ENCODE data around the gene MRPL38. TPM values are rescaled to one million over a fixed set of nuclear protein-coding genes. Genes with fewer than 3 reads are reported as not detected.

The MRPL38 gene
- total RNA-seq, 1 experiment from 2014 or later: 108 TPM

DNA sequence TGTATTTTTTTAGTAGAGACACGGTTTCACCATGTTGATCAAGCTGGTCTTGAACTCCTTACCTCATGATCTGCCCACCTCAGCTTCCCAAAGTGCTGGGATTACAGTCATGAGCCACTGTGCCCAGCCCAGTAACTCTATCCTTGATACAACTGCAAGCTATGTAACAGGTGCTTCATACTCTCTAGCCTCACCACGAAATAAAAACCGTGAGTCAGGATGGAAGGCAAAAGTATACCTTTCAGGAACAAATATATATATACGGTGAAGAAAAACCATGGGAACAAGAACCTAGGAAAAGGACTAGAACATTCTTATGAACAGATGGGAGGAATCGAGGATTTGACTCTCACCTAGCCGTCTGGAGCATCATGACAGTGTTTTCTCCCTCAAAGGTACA, 45.7 kb upstream of the MRPL38 start:
- no peak overlapping the region for H3K14ac ChIP-seq (ENCODE audit: insufficient read depth, low read length)
- H3K79me2 ChIP-seq (ENCODE audit: insufficient read depth, low read length): no peaks in the 10 kb centered on the region
- Mint-ChIP-seq H3K4me3 (no peak overlapping the region), H3K27ac (no peak overlapping the region), H3K27me3 (ENCODE audit: low read depth) (no peaks in the 10 kb centered on the region), H3K4me1 (peaks cover 0 to 5% of the 10 kb centered on the region in 2 experiments; a peak in 2 of 4 replicates), H3K36me3 (ENCODE audit: insufficient read depth in 1 of 3, low read depth in 3 of 3) (peaks cover 20 to 76% (median 54%) of the 10 kb centered on the region in 3 experiments; a peak in 6 of 7 replicates), H3K9me3 (no peaks in the 10 kb centered on the region)
- TF ChIP-seq, protein P1, sequence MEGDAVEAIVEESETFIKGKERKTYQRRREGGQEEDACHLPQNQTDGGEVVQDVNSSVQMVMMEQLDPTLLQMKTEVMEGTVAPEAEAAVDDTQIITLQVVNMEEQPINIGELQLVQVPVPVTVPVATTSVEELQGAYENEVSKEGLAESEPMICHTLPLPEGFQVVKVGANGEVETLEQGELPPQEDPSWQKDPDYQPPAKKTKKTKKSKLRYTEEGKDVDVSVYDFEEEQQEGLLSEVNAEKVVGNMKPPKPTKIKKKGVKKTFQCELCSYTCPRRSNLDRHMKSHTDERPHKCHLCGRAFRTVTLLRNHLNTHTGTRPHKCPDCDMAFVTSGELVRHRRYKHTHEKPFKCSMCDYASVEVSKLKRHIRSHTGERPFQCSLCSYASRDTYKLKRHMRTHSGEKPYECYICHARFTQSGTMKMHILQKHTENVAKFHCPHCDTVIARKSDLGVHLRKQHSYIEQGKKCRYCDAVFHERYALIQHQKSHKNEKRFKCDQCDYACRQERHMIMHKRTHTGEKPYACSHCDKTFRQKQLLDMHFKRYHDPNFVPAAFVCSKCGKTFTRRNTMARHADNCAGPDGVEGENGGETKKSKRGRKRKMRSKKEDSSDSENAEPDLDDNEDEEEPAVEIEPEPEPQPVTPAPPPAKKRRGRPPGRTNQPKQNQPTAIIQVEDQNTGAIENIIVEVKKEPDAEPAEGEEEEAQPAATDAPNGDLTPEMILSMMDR (conservative IDR thresholded peaks at IDR 0.05): no peak
- H2AK5ac ChIP-seq (ENCODE audit: insufficient read length, low read length): no peak overlapping the region
- no peak overlapping the region for H4K91ac ChIP-seq (ENCODE audit: insufficient read length, low read depth, low read length)
- no peak overlapping the region for H3K9ac ChIP-seq (ENCODE audit: extremely low read depth, insufficient read length, low read length)
- no peak overlapping the region for H4K5ac ChIP-seq (ENCODE audit: insufficient read length, low read depth, low read length)
- no CpG with 5 or more reads among the region's 6 CpGs for WGBS (ENCODE audit: extremely low coverage, insufficient read length, low lambda C conversion rate)
- no peaks in the 10 kb centered on the region for H4K20me1 ChIP-seq (ENCODE audit: control insufficient read depth, insufficient read depth, insufficient read length)
- no peak overlapping the region for H2BK15ac ChIP-seq (ENCODE audit: low read depth, low read length)
- no peak overlapping the region for H3T11ph ChIP-seq (ENCODE audit: low read length)
- H3K23ac ChIP-seq (ENCODE audit: insufficient read length, low read depth, low read length): no peak overlapping the region
- H2BK12ac ChIP-seq (ENCODE audit: insufficient read length, low read depth, low read length): no peak overlapping the region
- H3K56ac ChIP-seq (ENCODE audit: insufficient read length, low read depth, low read length): no peak overlapping the region
- H3K23me2 ChIP-seq (ENCODE audit: insufficient read length, low read depth, low read length, poor library complexity, severe bottlenecking): no peaks in the 10 kb centered on the region
- no peak overlapping the region for H2BK20ac ChIP-seq (ENCODE audit: low read depth, low read length, poor library complexity, severe bottlenecking)
- no peak overlapping the region for H3K18ac ChIP-seq (ENCODE audit: insufficient read length, low read depth, low read length)
- H3K4me2 ChIP-seq (ENCODE audit: insufficient read depth, insufficient read length, low read length): no peak overlapping the region
- no peaks in the 10 kb centered on the region for H3K27me3 ChIP-seq (ENCODE audit: insufficient read depth, low read length)
- no peak overlapping the region for H2AFZ ChIP-seq (ENCODE audit: low read length)
- no peak overlapping the region for H4K8ac ChIP-seq (replicated peaks; ENCODE audit: insufficient read length, low read depth, low read length)
- H3K4ac ChIP-seq (ENCODE audit: low read depth, low read length): no peak overlapping the region
- H2BK5ac ChIP-seq (ENCODE audit: insufficient read length, low read length): no peak overlapping the region
- H2BK120ac ChIP-seq (ENCODE audit: low read depth, low read length, poor library complexity, severe bottlenecking): no peak overlapping the region
- peaks cover 2% of the 10 kb centered on the region for H3K79me1 ChIP-seq (ENCODE audit: insufficient read depth, low read depth, low read length, poor library complexity, severe bottlenecking)
- no peak overlapping the region for H3K27ac ChIP-seq (ENCODE audit: insufficient read length, low read depth, low read length)
- DNase-seq: no peak
- H3K4me1 ChIP-seq (ENCODE audit: insufficient read depth, low read length): no peaks in the 10 kb centered on the region
- no peaks in the 10 kb centered on the region for H3K9me3 ChIP-seq (ENCODE audit: control insufficient read depth, low read depth, low read length)
